GM12891 (cell line): ENCODE data around the gene PDCD2L.

Source experiments
- PAX5 ChIP-seq: IDR thresholded peaks from 2 replicates; pipeline ENCODE4 v1.6.1; 2011; ENCODE audit warnings: low read length, moderate library complexity, mild to moderate bottlenecking; ENCODE audit not compliant: insufficient read depth, severe bottlenecking
- POLR2A ChIP-seq: IDR thresholded peaks from 2 replicates; pipeline ENCODE4 v1.6.1; 2011; ENCODE audit warnings: low read depth, low read length, control low read depth
- POLR2AphosphoS5 ChIP-seq: IDR thresholded peaks from 2 replicates; pipeline ENCODE4 v1.6.1; 2011; ENCODE audit warnings: low read depth, low read length, control low read depth
- POU2F2 ChIP-seq: IDR thresholded peaks from 2 replicates; pipeline ENCODE4 v1.6.1; 2011; ENCODE audit warnings: low read depth, mild to moderate bottlenecking, control low read depth, low read length, moderate library complexity
- SPI1 ChIP-seq: IDR thresholded peaks from 2 replicates; pipeline ENCODE4 v1.6.1; 2011; ENCODE audit warnings: low read depth, low read length, control low read depth
- TAF1 ChIP-seq: IDR thresholded peaks from 2 replicates; pipeline ENCODE4 v1.6.1; 2011; ENCODE audit warnings: low read depth, low read length, control low read depth

GRCh38 chr19:34409189-34410164 lies 5.3 kb downstream of the PDCD2L start:
- TF ChIP-seq POLR2A (no peak), POLR2AphosphoS5 (no peak), POU2F2 (no peak), PAX5 (no peak), TAF1 (no peak), SPI1 (peak; percentile 87)
